Common myeloid progenitor, CD34-positive (primary cell): ENCODE measurements around the gene DENND2C.

Source experiments
- CTCF ChIA-PET: fragments of 350-600 bp; sonication (Branson Sonifier 250); formaldehyde crosslinking; loops from one replicate; lab custom pipeline; 2021; ENCODE audit warnings: antibody characterized with exemption; lab: Charles Lee
- POLR2A ChIA-PET: fragments of 350-600 bp; sonication (Branson Sonifier 250); formaldehyde crosslinking; loops from one replicate; lab custom pipeline; 2021; ENCODE audit warnings: antibody characterized with exemption; lab: Charles Lee
- DNase-seq, 3 donors: peaks; one replicate each; pipeline versions ENCODE4 v3.0.0 to v3.0.0-alpha.2; 2013
- H3K27ac ChIP-seq, 2 experiments: 1 replicate in 1 of 2; 2 replicates in 1 of 2; pipeline ENCODE4 v1.7.0; 2013; ENCODE audit warnings: inconsistent platforms in 2 of 2, low read length in 2 of 2, mild to moderate bottlenecking in 2 of 2, low read depth in 1 of 2, moderate library complexity in 1 of 2; ENCODE audit not compliant: severe bottlenecking in 2 of 2, insufficient read depth in 1 of 2, poor library complexity in 1 of 2
- H3K27me3 ChIP-seq, 5 experiments: replicated peaks in 2 of 5; 1 replicate in 3 of 5; 2 replicates in 2 of 5; pipeline versions ENCODE4 v1.6.1 to v1.7.0; 2013; ENCODE audit warnings: low read length in 4 of 5, mild to moderate bottlenecking in 2 of 5, moderate library complexity in 2 of 5, inconsistent platforms in 1 of 5; ENCODE audit not compliant: insufficient read depth in 5 of 5, control insufficient read depth in 4 of 5
- H3K36me3 ChIP-seq, 4 experiments: 1 replicate in 2 of 4; 2 replicates in 2 of 4; pipeline versions ENCODE4 v1.6.1 to v1.7.0; 2013; ENCODE audit warnings: low read length in 3 of 4, control low read depth in 1 of 4, mild to moderate bottlenecking in 1 of 4; ENCODE audit not compliant: control insufficient read depth in 4 of 4, insufficient read depth in 4 of 4
- H3K4me1 ChIP-seq, 4 experiments: 1 replicate in 3 of 4; 2 replicates in 1 of 4; pipeline versions ENCODE4 v1.6.1 to v1.7.1; 2013; ENCODE audit warnings: low read length in 3 of 4, mild to moderate bottlenecking in 3 of 4, control low read depth in 1 of 4, inconsistent platforms in 1 of 4, moderate library complexity in 1 of 4; ENCODE audit not compliant: control insufficient read depth in 4 of 4, insufficient read depth in 4 of 4; ENCODE audit errors: control extremely low read depth in 1 of 4
- H3K4me3 ChIP-seq, 7 experiments: 1 replicate in 4 of 7; 2 replicates in 3 of 7; pipeline versions ENCODE4 v1.5.1 to v1.7.0; 2013; ENCODE audit warnings: mild to moderate bottlenecking in 7 of 7, low read length in 6 of 7, moderate library complexity in 6 of 7, inconsistent platforms in 2 of 7, low read depth in 2 of 7, control low read depth in 1 of 7; ENCODE audit not compliant: insufficient read depth in 4 of 7, control insufficient read depth in 1 of 7; ENCODE audit errors: extremely low read depth in 1 of 7
- H3K9me3 ChIP-seq, 5 experiments: 1 replicate in 4 of 5; 2 replicates in 1 of 5; pipeline versions ENCODE4 v1.6.1 to v1.7.1; 2013; ENCODE audit warnings: low read length in 4 of 5, mild to moderate bottlenecking in 2 of 5, inconsistent platforms in 1 of 5, low read depth in 1 of 5, moderate library complexity in 1 of 5; ENCODE audit not compliant: control insufficient read depth in 4 of 5, insufficient read depth in 2 of 5; ENCODE audit errors: control extremely low read depth in 1 of 5
- WGBS: methylation state at CpG from one replicate; pipeline ENCODE4 v1.1.5; 2013; ENCODE audit not compliant: insufficient coverage; 5-methylcytosine and 5-hydroxymethylcytosine counted together

Gene DENND2C

DNA sequence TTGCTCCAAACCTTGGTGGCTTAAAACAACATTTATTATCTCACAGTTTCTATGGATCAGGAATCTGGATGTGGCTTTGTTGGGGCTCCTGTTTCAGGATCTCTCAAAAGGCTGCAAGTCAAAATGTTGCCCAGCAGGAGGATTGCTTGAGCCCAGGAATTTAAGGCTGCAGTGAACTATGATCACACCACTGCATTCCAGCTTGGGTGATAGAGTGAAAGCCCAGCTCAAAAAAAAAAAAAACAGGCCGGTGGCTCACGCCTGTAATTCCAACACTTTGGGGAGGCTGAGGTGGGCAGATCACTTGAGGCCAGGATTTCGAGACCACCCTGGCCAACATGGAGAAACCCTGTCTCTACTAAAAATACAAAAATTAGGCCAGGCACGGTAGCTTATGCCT is 118.4 kb downstream of the DENND2C start:
- CTCF ChIA-PET = no interaction called here
- Histone ChIP-seq H3K9me3 (peaks cover 0 to 2% (median 0%) of the 10 kb centered on the region in 5 experiments), H3K27me3 (no peaks in the 10 kb centered on the region), H3K36me3 (no peaks in the 10 kb centered on the region), H3K4me3 (no peak overlapping the region), H3K27ac (no peak overlapping the region), H3K4me1 (no peaks in the 10 kb centered on the region)
- POLR2A ChIA-PET = interaction anchor here (0.6 kb wide), 1 partner anchor 72 kb away, joined by 3 read pairs; no protein-coding TSS in a partner anchor
- WGBS = 100% methylated on average over 2 of the region's 4 CpGs
- no peak for DNase-seq

DNA sequence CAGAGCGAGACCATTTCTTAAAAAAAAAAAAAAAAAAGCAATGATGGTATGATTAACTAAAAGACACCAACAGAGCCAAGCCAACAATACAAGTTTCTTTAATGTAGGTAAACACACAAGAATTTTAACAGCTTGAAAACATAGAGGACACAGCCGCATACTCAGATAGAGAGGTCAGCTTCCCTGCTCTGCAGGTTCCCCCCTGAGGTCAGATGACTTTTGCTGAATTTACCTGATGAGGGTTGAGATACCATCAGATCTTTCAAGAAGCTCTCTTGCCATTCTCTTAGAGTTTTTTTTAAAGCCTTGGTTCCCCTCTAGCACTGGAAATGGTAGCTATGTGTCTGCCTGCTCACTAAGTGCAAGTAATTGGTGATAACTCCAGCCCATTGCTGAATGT is 119.5 kb downstream of the DENND2C start:
- POLR2A ChIA-PET = no interaction called here
- Histone ChIP-seq H3K4me1 (no peaks in the 10 kb centered on the region), H3K9me3 (peaks cover 0 to 2% (median 0%) of the 10 kb centered on the region in 5 experiments), H3K36me3 (no peaks in the 10 kb centered on the region), H3K27me3 (no peaks in the 10 kb centered on the region), H3K4me3 (no peak overlapping the region), H3K27ac (no peak overlapping the region)
- CTCF ChIA-PET = interaction anchor here (0.6 kb wide), 1 partner anchor 278 kb away, joined by 3 read pairs; no protein-coding TSS in a partner anchor
- no peak for DNase-seq
- no CpG with 5 or more reads among the region's 2 CpGs for WGBS

DNA sequence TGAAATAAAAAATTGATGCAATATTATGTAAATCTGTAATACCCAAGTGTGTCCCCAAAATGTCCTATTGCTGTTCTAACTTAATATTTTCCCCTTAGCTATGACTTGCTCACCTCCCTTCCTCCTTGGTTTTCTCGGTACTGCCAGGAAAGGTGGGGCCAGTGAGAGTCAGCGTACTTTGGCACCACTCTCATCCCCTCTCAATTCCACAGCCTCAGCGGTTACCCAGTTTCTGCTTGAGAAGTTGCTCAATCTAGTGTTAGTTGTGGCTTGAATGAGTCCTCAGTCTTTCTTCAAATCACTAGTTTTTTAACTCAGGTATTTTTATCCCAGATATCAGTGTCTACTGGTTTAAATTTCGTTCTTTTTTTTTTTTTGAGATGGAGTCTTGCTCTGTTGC is 120.7 kb downstream of the DENND2C start:
- no peak overlapping the region for H3K27ac ChIP-seq
- no peaks in the 10 kb centered on the region for H3K27me3 ChIP-seq
- peaks cover 0 to 2% (median 0%) of the 10 kb centered on the region in 5 experiments for H3K9me3 ChIP-seq
- H3K4me1 ChIP-seq = no peaks in the 10 kb centered on the region
- CTCF ChIA-PET = no interaction called here
- no peak for DNase-seq
- 100% methylated on average over 1 of the region's 4 CpGs for WGBS
- no peaks in the 10 kb centered on the region for H3K36me3 ChIP-seq
- POLR2A ChIA-PET = interaction anchor here (0.6 kb wide), 1 partner anchor 640 kb away, joined by 3 read pairs; no protein-coding TSS in a partner anchor
- no peak overlapping the region for H3K4me3 ChIP-seq

DNA sequence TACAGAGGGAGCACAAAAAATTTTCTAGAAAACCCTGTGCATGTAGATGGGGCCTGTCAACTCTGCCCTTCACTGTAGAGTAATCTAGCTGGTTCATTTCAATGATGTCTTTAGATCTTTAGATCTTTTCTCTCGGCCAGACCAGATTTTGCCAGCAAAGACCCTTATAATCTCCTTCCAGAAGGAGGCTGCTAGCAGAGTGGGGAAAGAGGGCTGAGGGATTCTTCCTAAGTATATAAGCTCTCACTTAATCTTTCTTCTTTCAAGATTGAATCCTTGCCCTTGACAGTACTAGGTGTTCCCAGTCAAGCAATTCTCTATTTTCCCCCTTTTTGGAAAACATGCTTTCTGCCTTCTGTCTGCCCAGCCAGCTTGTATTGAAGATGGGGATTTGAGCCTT is 122.8 kb downstream of the DENND2C start:
- Histone ChIP-seq H3K4me1 (no peaks in the 10 kb centered on the region), H3K36me3 (no peaks in the 10 kb centered on the region), H3K4me3 (no peak overlapping the region), H3K9me3 (no peaks in the 10 kb centered on the region), H3K27ac (no peak overlapping the region), H3K27me3 (no peaks in the 10 kb centered on the region)
- no peak for DNase-seq
- CTCF ChIA-PET = interaction anchor here (1.2 kb wide), 1 partner anchor 13 kb away, joined by 4 read pairs; no protein-coding TSS in a partner anchor
- no CpG with 5 or more reads among the region's 1 CpG for WGBS
- POLR2A ChIA-PET = interaction anchor here (1.2 kb wide), 1 partner anchor 118 kb away, joined by 3 read pairs; no protein-coding TSS in a partner anchor

DNA sequence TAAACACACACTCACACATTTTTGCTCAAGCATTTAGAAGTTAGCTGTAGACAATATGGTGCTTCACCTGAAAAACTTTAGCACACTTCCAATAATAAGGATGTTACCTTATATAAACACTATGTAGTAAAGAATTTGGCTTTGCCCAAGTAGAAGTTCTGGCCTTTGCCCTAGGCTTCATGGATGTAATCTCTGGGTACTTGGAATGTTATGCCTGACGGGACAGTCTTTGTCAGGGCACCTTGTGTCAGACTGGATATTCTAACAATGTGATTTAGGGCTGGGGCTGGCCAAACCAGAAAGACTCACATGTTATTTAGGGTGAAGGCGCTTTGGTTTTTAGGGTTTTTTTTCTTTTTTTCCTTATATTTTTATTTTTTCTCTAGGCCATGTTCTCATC is 124.1 kb downstream of the DENND2C start:
- Histone ChIP-seq H3K27me3 (no peaks in the 10 kb centered on the region), H3K27ac (no peak overlapping the region), H3K36me3 (no peaks in the 10 kb centered on the region), H3K4me3 (no peak overlapping the region), H3K9me3 (no peaks in the 10 kb centered on the region), H3K4me1 (no peaks in the 10 kb centered on the region)
- 100% methylated on average over 1 of the region's 2 CpGs for WGBS
- no peak for DNase-seq
- ChIA-PET CTCF (no interaction called here), POLR2A (interaction anchor here (1.2 kb wide), 1 partner anchor 119 kb away, joined by 3 read pairs; no protein-coding TSS in a partner anchor)

DNA sequence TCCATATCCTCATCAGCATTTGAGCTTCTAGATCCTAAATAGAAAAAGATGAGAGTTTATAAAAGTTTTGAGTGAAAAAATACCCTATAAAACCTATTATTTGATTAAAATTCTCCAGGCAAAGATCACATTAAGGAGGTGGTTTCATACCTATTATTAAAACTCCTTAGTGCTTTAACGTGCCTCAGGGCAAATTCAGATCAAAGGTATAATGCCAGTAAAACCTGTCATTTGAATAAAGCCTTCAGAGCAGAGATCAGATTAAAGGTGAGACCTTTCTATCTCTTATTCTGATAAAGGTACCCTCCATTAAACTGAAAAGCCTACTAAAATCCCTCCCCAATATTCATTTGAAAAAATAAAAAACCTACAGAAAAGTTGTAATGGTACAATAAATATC is 124.5 kb downstream of the DENND2C start:
- no peaks in the 10 kb centered on the region for H3K27me3 ChIP-seq
- DNase-seq = no peak
- H3K4me1 ChIP-seq = no peaks in the 10 kb centered on the region
- ChIA-PET CTCF (no interaction called here), POLR2A (no interaction called here)
- no peaks in the 10 kb centered on the region for H3K9me3 ChIP-seq
- no peak overlapping the region for H3K27ac ChIP-seq
- WGBS = no CpG with 5 or more reads among the region's 1 CpG
- H3K36me3 ChIP-seq = no peaks in the 10 kb centered on the region
- no peak overlapping the region for H3K4me3 ChIP-seq

DNA sequence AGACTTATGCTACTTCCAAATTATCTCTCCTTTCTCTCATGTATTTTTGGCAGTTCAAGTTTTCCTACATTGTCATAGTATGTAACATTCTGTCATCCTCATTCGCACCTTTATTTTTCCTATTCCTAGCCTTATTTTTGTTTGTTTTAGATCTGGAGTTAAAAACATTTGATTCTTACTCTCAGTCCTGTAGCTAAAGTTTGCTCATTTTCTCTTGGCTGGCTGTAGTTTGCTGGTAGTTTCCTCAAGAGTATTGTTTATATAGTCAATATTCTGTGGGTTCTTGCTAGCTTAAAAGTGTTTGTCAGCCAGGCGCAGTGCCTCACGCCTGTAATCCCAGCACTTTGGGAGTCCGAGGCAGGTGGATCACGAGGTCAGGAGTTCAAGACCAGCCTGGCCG is 129.0 kb downstream of the DENND2C start:
- H3K27ac ChIP-seq = no peak overlapping the region
- no peak for DNase-seq
- no peaks in the 10 kb centered on the region for H3K9me3 ChIP-seq
- no peaks in the 10 kb centered on the region for H3K4me1 ChIP-seq
- H3K27me3 ChIP-seq = no peaks in the 10 kb centered on the region
- POLR2A ChIA-PET = no interaction called here
- CTCF ChIA-PET = no interaction called here
- no peak overlapping the region for H3K4me3 ChIP-seq
- 98% methylated on average over 5 of the region's 6 CpGs for WGBS
- no peaks in the 10 kb centered on the region for H3K36me3 ChIP-seq
